ENCODE data around the gene PITPNM1. TPM values are rescaled to one million over a fixed set of nuclear protein-coding genes. Genes with fewer than 3 reads are reported as not detected.

The PITPNM1 gene
- total RNA-seq, 4 donors from 2014 or later = 22.8 to 52.6 (median 47.2) TPM

DNA sequence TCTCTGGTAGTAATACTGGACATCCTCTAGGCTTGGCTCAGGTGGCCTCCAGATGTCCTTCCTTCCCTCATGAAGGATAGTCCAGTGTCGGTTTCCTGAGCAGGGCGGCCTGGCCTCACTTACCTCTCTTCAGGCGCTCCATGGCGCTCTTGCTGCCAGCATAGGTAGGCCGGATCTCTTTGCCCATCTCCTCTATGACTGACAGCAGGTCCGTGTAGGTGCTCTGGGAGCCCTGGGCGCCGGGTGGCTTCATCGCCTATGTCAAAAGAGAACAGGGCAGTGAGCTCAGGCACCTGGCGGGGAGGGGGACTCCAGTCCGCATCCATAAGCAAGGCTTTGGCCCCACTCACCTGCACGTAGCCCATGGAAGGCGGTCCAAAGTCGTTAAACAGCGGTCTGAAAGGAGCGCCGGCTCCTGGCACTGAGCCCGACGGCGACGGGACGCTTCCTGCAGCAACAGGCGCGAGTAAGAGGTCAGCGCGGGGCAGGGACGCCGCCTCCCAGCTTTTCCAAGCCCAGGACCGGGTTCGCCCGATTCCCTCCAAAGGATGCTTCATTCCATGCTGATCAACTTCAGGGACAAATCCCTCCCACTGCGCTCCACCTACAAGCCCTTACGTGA lies 2.2 kb upstream of the PITPNM1 start:
- DNase-seq = no peak
- H3K27ac ChIP-seq = peak overlapping the region; percentile 93 to 99 (median 95)
- H3K36me3 ChIP-seq = peaks cover 0 to 3% of the 10 kb centered on the region in 2 donors
- no peaks in the 10 kb centered on the region for H3K9me3 ChIP-seq
- TF ChIP-seq POLR2A (IDR thresholded peaks at IDR 0.05) = no peak
- TF ChIP-seq, protein P1, sequence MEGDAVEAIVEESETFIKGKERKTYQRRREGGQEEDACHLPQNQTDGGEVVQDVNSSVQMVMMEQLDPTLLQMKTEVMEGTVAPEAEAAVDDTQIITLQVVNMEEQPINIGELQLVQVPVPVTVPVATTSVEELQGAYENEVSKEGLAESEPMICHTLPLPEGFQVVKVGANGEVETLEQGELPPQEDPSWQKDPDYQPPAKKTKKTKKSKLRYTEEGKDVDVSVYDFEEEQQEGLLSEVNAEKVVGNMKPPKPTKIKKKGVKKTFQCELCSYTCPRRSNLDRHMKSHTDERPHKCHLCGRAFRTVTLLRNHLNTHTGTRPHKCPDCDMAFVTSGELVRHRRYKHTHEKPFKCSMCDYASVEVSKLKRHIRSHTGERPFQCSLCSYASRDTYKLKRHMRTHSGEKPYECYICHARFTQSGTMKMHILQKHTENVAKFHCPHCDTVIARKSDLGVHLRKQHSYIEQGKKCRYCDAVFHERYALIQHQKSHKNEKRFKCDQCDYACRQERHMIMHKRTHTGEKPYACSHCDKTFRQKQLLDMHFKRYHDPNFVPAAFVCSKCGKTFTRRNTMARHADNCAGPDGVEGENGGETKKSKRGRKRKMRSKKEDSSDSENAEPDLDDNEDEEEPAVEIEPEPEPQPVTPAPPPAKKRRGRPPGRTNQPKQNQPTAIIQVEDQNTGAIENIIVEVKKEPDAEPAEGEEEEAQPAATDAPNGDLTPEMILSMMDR (IDR thresholded peaks at IDR 0.05) = no peak
- H3K4me3 ChIP-seq (replicated peaks in 1 of 3) = peak overlapping the region; percentile 53 to 83 (median 56)
- intact Hi-C loops (cut with DNase I) = loop anchor here (5.0 to 10.0 kb wide), 2 partner anchors 115 to 153 kb away; partner anchors contain the start of genes POLD4 and RAD9A
- H3K4me1 ChIP-seq = peaks cover 30 to 35% of the 10 kb centered on the region in 2 donors
- 23 to 24% methylated on average over 15 to 26 of the region's 33 CpGs for WGBS, 2 donors
- no peaks in the 10 kb centered on the region for H3K27me3 ChIP-seq

DNA sequence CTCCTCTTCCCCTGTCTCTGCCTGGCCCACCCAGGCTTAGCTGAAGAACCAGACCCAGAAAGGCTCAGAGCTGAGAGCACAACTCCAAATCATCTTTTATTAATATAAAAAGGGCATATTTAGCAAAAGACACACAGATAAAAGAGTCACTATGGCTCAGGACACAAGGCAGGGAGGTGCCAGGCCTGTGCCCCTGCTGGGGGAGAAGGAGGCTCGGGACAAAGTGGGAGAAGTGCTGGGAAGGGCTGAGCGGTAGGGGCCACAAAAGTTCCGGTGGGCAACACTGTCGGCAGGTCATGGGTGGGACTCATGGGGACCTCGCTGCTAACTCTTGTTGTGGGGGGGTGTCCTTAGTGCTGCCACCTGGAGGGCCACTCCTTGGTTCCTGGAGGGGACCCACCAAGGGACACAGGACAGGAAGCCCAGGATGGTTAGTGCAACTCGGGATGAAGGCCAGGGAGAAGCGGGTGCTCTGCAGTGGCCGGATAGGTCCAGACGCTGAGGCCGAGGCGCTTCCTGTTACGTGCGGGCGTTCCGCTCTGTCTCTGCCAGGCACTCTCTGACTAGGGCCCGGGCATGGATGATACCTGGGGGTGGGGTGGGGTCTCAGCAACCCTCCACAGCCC lies 1.4 kb upstream of the PITPNM1 start:
- no peak for DNase-seq
- intact Hi-C loops (cut with DNase I) = loop anchor here (5.0 to 10.0 kb wide), 2 partner anchors 114 to 152 kb away; partner anchors contain the start of genes POLD4 and RAD9A
- no peaks in the 10 kb centered on the region for H3K27me3 ChIP-seq
- H3K27ac ChIP-seq = peak overlapping the region; percentile 69 to 99 (median 95)
- WGBS, 2 donors = 81 to 87% methylated on average over 15 to 16 of the region's 16 CpGs
- H3K4me1 ChIP-seq = peaks cover 30 to 35% of the 10 kb centered on the region in 2 donors
- TF ChIP-seq, protein P1 (IDR thresholded peaks at IDR 0.05) = peak in 2 of 6 experiments; percentile 18 to 22
- no peak for TF ChIP-seq POLR2A (IDR thresholded peaks at IDR 0.05)
- peak overlapping the region in 1 of 3 donors; percentile 83 for H3K4me3 ChIP-seq (replicated peaks in 1 of 3)
- no peaks in the 10 kb centered on the region for H3K9me3 ChIP-seq
- H3K36me3 ChIP-seq = peaks cover 0 to 9% of the 10 kb centered on the region in 2 donors

DNA sequence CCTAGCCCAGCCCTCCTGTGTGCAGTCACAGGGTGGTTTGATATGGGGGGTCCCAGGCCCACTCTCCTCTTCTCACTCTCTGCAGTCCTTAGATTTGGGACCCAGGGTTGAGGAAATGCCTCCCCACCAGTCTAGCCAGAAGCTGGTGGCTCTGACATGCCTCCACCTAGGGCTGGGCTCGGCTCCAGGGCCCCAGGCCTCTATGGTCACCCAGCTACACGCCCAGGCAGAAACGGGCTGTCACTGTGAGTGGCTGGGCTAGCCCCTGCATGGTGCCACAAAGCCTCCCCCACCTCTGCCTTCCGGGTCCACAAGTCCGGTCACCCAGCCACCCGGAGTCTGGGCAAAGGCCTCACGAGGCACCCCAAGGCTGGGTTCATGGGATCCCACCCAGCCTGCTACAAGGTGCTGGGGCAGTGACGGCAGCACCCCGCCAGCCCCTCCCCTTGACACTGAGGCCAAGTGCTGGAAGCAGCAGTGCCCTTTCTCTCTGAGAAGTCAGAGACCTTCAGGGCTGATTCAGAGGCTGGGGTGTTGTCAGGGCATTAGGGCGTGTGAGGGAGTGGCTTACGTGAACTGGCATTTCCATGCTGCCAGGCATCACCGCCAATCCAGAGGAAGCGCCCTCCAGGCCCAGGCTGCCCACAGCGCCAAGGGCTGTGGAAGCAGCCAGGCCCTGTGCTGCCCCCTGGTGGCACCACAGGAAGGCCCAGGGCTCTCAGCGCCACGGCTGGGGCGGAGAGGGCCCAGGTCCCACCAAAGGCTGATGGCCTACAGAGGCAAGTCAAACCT lies 638 bp upstream of the PITPNM1 start:
- Histone ChIP-seq H3K4me1 (peaks cover 30 to 35% of the 10 kb centered on the region in 2 donors), H3K4me3 (replicated peaks in 1 of 3) (peak overlapping the region in 1 of 3 donors; percentile 59), H3K27me3 (no peaks in the 10 kb centered on the region), H3K36me3 (peaks cover 0 to 12% of the 10 kb centered on the region in 2 donors), H3K9me3 (no peaks in the 10 kb centered on the region), H3K27ac (peak overlapping the region; percentile 95 to 99 (median 95))
- peak; percentile 95 to 97 for DNase-seq
- peak in 1 of 2 donors; percentile 66 for TF ChIP-seq POLR2A (IDR thresholded peaks at IDR 0.05)
- TF ChIP-seq, protein P1 (IDR thresholded peaks at IDR 0.05) = peak; percentile 91 to 99 (median 98)
- 10 to 13% methylated on average over 4 to 12 of the region's 17 CpGs for WGBS, 2 donors
- intact Hi-C loops (cut with DNase I) = loop anchor here (5.0 to 10.0 kb wide), 2 partner anchors 114 to 151 kb away; partner anchors contain the start of genes POLD4 and RAD9A

DNA sequence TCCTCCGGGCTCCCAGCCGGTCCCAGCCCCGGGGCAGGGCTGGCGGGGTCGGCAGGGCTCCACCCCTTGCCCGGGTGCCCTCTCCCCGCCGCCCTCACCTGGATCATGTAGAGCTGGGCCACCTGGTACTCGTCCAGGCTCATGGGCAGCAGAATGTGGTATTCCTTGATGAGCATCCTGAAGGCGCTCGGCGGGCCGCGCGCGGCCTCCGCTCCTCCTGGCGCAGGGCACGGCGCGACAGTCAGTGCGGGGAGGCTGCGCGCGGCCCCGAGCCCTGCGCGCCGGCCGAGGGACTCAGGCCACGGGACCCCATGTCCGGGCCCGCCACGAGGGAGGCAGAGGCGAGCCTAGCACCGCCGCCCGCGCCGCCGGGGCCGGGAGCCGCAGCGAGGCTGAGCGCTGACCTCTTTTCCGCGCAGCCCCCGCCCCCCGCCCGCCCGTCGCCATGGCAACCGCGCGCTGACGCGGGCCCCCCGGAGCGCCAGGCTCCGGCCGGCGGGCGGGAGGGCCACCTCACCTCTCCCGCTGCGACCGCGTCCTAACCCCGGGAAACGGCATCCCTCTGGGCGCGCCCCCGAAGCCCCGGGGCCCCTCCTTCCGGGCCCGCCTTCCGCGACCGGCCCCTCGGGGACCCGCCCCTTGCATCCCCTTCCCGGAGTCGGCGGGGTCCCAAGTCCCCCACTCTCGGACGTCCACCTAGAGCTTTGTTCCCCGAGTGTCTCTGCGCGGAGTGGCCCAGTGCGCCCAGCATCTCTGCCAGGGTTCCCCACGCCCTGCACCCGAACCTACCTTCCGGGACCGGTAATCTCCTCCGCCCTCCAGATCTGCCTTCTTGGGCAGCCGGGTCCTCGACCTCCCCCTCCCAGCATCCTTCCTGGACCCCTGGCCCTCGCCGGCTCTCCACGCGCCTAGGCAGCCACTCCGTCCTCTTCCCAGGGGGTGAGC lies 886 bp downstream of the PITPNM1 start:
- H3K4me3 ChIP-seq (replicated peaks in 1 of 3) = peak overlapping the region; percentile 21 to 66 (median 59)
- WGBS, 2 donors = 6 to 7% methylated on average over 17 to 23 of the region's 101 CpGs
- no peaks in the 10 kb centered on the region for H3K27me3 ChIP-seq
- no peak for TF ChIP-seq POLR2A (IDR thresholded peaks at IDR 0.05)
- TF ChIP-seq, protein P1 (IDR thresholded peaks at IDR 0.05) = no peak
- peaks cover 0 to 12% of the 10 kb centered on the region in 2 donors for H3K36me3 ChIP-seq
- no peaks in the 10 kb centered on the region for H3K9me3 ChIP-seq
- peak; percentile 35 to 59 for DNase-seq
- H3K4me1 ChIP-seq = peaks cover 30 to 35% of the 10 kb centered on the region in 2 donors
- peak overlapping the region; percentile 95 to 99 (median 95) for H3K27ac ChIP-seq
- intact Hi-C loops (cut with DNase I) = loop anchor here (10.0 kb wide), 1 partner anchor 149 kb away; the partner anchor contains the start of gene POLD4

Data from thyroid gland (tissue), 4 donors.